HG03095 (cell line): ENCODE data around the gene VAT1.
"Not testable (repeated sequence)": the region's sequence is repeated elsewhere in the genome, so short reads cannot be mapped to it uniquely, and the experiment has no call there.

Experiments
- ATAC-seq: cut with Tn5 transposase; IDR thresholded peaks from one replicate; pipeline ENCODE4 v1.9.1; 2021; ENCODE audit warnings: moderate library complexity; ENCODE audit not compliant: unreplicated experiment

The VAT1 gene

DNA sequence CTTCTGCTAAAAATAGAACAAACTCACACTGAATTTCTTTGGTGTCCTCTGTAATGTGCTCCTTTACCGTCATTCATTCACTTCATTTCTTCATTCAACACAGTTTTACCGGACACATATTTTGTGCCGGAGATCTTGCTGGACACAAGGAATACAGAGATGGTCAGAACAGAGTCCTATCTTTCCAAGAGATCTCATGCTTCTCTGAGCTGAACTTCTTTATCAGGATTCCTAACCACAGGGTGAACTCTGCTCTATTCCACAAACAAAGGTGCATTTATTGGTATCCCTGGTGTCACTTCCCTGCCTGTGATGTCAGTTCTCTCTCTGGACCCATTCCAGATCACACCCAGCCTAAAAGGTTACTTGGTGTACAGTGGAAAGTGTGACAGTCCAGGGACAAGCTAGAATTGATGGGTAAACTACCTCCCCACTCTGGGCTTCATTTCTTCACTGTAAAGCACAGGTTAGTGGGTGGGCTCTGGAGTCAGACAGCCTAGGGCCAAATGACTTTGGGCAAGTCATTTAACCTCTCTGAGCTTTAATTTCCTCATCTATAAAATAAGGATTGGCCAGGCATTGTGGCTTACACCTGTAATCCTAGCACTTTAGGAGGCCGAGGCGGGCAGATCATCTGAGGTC lies 11.4 kb downstream of the VAT1 start:
- ATAC-seq, result no peak

DNA sequence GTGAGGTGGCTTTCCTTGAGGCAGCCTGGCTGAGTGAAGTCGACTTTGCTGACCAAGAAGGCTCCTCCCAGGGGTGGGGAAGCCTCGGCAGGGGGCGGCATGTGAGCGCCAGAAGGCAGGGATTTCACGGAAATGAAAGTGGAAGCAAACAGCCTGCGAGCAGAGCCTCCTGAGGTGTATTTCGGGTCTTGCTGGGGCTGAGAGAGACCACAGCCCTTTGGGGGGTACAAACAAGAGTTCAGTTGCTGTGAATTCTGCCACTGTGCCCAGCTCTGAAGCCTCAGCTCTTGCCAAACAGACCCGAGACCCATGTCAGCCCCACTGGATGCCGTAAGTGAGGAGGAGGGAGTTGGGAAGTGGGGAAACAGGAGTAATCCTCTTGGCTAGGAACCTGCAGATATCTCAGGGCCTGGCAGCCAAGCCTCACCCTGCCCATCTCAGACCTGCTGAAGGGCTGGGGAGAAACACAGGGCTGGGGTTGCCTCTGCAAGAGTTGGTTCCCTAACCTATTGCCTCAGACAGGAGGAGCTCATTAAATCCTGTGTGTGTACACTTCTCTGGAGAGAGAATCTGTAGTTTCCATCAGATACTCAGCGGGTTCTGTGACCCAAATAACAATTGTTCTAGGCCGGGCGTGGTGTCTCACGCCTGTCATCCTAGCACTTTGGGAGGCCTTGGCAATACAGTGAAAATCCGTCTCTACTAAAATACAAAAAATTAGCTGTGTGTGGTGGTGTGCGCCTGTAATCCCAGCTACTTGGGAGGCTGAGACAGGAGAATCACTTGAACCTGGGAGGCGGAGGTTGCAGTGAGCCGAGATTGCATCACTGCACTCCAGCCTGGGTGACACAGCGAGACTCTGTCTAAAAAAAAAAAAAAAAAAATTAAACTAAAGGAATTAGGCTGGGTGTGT lies 15.3 kb downstream of the VAT1 start, which contains the start of gene IFI35:
Gene IFI35, plus strand, starts transcription at position 146 of the 913 bp plus-strand sequence. Its CDS starts 164 bp downstream, at position 310.
- peak; percentile 82 for ATAC-seq

DNA sequence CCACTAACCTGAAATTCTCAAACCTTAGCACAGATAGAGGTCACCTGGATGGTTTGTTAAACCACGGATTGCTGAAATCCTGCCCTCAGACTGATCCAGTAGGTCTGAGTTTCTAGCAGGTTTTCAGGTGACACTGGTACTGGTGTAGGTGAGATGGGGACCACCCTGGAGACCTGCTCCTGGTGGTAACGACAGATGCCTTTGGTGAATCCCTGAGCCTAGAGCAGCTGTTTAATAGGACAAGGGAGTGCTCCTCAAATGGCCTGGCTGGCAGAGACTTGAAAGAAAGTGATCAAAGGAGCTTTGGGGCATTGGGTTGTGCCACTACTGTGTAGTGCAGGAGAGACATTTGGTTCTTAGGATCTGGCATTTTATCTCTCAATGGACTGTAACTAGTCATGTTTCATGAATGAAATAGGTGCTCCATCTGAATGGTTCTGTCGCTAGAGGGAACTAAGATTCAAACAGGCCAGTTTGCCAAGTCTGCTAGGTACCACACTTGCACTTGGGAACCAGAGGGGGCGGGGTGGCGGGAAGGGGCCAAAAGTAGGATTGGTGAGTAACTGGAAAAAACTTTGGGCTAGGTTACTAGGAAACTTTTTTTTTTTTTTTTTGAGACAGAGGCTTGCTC lies 18.5 kb downstream of the VAT1 start:
- no peak for ATAC-seq

DNA sequence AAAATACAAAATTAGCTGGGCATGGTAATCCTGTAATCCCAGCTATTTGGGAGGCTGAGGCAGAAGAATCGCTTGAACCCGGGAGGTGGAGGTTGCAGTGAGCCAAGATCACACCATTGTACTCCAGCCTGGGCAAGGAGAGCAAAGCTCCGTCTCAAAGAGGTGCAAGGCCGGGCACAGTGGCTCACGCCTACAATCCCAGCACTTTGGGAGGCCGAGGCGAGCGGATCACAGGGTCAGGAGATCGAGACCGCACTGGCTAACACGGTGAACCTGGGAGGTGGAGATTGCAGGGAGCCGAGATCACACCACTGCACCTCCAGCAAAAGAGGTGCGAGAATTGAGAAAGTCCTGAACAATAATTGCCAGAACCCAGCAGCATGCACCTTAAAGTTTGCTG lies 21.3 kb downstream of the VAT1 start:
- ATAC-seq, result not testable (repeated sequence)

DNA sequence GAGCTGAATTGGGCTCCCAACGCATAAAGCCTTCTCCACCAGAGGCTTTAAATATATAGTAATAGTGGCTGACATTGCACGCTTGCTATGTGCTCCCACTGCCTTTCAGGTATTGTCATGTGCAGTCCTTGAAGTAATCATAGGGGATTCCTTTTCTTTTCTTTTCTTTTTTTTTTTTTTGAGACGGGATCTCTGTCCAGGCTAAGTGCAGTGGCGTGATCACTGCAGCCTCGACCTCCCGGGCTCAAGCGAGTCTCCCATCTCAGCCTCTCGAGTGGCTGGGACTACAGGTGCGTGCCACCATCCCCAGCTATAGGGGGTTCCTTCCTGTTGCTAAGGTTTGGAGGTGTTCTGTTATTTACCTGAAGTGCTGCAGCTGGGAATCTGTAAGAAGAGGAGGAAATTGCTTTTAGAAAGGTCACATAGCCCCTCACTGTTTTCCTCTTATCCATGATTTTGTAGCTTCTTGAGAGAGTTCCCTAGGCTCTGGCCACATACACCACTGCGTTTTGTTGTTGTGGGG lies 23.1 kb downstream of the VAT1 start:
- ATAC-seq, result no peak

DNA sequence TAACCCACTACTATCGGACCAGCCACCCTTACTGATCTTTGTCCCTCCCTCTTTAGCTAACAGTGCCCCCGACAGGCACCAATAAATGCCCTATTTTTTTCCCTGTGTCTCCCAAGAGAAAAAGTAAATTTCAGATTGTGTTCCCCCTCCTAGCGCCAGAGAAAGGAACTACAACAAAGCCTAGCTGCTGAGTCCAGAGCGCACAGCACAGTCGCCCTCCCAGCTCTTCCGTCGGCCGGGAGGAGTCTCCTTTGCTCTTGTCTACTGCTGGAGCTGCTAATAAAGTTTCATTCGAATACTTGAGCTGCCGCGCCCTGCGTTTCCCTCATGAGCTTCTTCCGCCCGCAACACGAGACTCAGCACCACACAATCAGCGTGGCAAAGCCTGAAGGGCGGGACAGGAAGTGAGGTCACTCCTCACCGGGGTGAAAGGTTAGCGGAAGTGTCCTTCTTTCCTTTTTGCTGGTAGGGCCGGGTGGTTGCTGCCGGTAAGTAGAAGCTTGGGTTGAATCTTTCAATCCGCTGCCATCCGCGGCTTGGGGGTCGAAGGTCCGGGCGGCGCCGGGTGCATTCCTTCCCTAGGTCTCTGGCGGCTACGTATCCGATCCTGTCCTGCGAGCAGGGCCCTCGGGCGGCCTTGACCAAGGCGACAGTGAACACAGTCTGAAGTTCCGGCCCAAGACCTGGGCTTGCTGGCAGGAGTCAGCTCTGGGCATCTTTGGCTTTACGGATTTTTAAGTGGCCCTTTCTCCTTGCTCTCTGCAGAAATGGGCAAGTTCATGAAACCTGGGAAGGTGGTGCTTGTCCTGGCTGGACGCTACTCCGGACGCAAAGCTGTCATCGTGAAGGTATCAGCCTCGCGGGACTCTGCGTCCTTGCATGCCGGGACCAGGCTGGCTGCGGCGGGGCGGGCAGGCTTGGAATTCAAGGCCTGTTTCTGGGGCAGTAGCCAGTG lies 23.9 kb downstream of the VAT1 start, which contains the start of gene RPL27:
Gene RPL27, plus strand, starts transcription at position 436 of the 955 bp plus-strand sequence. Its CDS starts 332 bp downstream, at position 768.
- ATAC-seq, result peak; percentile 88

DNA sequence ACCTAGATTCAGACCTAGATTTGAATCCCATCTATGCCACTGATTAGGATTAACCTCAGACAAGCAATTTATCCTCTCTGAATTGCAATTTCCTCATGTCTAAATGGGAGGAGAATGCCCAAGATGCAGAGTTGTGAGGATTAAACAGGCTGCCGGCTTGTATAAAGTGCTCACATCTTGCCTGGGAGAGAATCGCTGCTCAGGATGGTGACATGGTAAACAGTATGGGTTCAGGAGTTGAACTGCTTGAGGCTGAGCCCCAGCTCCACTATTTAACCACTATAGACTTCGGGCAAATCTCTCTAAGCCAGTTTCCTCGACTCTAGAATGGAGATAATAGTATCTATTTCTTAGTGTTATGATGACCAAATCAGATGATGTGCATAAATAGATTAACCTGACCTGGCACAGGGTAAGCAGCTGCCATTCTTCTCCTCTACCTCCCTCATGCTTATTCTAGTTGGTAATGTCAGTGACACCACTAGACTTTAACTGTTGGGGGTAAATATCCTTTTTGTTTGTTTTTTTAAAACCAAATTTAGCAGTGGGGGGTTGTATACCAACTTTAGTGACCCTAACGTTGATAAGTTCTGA lies 24.7 kb downstream of the VAT1 start:
- no peak for ATAC-seq

DNA sequence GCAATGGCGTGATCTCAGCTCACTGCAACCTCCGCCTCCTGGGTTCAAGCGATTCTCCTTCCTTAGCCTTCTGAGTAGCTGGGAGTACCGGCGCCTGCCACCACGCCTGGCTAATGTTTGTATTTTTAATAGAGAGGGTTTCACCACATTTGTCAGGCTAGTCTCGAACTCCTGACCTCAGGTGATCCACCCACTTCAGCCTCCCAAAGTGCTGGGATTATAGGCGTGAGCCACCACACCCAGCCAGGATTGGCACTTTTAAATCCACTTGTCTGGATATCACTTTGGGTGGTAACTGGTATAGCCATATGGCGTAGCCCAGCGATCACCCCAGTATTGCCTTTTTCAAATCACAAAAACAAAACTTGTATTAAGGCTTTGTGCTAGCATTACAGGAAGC lies 28.3 kb downstream of the VAT1 start:
- not testable (repeated sequence) for ATAC-seq

DNA sequence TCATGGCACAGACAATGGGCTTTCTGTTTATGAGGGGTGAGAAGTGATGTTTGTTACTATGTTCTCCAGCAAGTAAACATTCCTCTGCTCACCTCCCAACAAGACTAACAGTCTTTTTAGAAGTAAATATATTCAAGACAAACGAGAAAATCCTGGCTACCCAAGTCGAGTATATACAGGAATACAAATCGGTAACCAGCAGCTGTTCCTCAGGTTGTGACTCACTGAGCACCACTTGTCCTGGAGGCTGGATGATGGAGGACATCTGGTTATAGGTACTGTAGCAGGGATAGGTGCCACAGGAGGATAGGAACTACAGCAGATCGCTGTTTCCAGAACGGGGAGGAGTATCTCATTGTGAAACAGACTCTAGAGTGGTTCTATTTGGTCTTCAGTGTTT lies 29.3 kb downstream of the VAT1 start:
- ATAC-seq, result no peak

DNA sequence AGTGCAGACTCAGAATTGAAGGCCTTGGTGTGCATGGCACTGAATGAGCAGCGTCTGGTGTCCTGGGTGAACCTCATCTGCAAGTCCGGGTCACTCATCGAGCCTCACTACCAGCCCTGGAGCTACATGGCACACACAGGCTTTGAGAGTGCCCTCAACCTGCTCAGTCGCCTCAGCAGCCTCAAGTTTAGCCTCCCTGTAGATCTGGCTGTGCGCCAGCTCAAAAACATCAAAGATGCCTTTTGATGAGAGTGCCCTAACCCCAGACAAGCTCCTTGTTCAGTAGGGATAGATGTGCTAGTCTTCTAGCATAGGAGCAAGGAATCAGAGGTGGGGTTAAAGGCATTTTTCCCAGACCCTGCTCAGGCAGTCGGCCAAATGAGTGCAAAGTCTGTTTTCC lies 30.7 kb downstream of the VAT1 start:
- no peak for ATAC-seq

DNA sequence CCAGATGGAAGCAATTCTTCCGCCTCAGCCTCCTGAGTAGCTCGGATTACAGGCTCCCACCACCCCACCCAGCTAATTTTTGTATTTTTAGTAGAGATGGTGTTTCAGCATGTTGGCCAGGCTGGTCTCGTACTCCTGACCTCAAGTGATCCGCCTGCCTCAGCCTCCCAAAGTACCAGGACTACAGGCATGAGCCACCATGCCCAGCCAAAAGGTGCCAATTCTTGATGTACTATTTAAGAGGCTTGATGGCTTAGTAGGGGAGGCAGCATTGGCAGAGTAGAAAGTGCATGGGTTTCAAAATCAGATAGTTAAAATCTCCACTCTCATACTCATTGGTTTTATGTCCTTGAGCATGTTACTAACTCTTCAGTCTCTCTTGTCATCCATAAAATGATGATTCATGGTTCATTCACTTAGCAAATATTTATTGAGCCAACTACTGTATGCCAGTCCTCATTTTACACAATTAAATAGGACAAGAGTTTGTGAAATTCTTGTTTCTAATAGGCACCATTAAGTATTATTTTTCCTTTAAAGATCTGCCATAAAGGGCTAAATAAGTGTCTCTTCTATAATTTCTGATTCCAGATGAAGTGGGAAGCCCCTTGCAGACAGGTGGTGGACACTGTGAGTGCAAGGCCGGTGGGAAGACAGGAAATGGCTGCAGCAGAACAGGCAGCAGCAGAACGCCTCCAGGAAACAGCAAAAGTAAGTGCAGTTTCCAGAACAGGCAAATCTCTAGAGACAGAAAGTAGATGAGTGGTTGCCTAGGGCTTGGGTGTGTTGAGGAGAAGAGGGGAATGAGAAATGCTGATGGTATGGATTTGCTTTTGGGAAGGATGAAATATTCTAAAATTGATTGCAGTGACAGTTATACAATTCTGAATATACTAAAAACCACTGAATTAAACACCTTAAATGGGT lies 32.2 kb downstream of the VAT1 start:
- ATAC-seq, result no peak

DNA sequence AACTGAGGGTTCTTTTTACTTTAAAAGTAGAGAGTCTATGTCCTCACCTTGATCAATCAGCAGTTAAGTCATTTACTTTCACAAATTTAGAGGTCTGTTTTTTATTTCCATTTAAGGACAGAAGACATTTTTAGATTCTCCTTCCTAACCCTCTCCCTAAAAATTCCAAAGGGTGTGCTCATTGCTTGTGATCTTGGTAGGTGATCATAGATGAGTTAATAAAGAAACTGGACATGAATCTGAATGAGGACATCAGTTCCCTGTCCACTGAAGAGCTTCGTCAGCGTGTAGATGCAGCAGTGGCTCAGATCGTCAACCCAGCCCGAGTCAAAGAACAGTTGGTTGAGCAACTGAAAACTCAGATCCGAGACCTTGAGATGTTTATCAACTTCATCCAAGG lies 33.0 kb downstream of the VAT1 start:
- no peak for ATAC-seq

DNA sequence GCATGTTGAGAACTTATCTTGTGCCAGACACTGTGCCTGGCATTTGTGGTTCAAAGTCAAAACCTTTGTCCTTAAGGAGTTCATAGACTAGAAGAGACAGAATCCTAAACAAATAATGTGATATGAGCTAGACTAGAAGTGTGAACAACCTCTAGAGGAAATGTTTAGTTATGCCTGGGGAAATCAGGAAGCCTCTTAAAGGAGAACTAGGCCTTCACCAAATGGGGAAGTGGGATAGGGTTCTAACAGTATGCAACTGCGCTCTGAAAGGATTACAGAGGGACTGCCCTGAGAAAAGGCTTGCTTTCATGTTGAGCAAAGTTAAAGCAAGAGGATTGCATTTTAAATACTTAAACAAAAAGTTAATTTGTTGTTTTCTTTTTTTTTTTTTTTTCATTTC lies 37.0 kb downstream of the VAT1 start:
- ATAC-seq, result no peak

DNA sequence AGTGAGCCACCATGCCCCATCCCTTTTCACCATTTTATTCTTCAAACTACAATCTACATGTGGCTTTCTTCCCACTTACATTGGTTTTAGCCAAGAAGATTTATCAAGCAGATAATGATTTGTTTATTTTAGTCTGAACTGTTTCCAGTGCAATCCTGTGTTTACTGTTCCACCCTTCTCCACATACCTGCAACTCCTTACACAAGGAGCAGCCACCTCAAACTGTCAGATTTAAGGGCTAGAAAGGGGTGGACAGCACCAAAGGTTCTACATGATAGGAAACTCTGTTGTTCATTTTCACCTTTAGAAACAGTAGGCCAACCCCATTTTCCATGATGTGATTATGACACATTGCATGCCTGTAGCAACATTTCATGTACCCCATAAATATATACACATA lies 39.9 kb downstream of the VAT1 start:
- no peak for ATAC-seq

DNA sequence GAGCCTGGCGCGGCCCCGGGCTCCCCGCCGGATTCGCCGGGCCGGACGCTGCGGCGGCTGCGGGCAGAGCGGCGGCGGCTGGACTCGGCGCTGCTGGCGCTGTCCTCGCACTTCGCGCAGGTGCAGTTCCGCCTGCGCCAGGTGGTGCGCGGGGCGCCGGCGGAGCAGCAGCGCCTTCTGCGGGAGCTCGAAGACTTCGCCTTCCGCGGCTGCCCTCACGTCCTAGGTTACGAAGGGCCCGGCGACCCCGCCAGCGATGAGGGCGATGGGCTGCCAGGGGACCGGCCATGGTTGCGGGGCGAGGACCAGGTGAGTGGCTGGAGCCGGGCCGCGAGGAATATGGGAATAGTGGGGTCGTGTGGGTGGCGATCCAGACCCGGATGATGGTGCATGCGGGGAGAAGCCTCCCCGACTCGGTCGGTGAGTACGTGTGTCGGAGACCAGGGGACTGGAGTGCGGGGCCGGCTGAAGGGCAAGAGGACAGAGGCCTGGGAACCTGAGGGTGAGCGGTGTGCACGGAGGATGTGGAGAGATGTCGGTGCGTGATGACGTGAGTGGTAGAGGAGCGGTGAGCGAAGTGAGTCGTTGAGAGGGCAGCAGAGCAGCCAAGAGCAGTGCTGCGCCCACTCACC lies 41.3 kb downstream of the VAT1 start:
- ATAC-seq, result peak; percentile 35

DNA sequence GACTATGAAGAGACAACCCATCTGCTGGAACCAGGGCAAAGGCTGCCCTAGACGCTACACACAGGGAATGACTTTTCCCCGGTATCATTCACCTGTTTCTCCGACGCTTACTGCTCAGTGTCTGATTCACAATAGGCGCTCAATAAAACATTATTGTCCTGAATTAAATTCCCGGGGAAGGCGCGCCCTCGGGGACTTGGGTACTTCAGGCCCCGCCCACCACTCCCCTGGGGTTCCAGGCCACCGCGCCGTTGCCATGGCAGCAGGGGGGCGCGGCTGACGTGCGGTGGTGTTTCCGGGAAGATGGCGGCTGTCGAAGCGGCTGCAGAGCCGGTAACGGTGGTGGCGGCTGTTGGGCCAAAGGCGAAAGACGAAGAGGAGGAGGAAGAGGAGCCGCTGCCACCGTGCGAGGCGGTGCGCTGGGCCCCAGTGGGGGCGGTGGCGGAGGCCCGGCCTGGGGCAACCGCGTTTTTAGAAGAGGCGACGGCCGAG lies 41.9 kb downstream of the VAT1 start, which contains the start of gene RUNDC1:
Gene RUNDC1, plus strand, starts transcription at position 292 of the 492 bp plus-strand sequence. Its CDS starts 12 bp downstream, at position 304.
- peak; percentile 60 for ATAC-seq

DNA sequence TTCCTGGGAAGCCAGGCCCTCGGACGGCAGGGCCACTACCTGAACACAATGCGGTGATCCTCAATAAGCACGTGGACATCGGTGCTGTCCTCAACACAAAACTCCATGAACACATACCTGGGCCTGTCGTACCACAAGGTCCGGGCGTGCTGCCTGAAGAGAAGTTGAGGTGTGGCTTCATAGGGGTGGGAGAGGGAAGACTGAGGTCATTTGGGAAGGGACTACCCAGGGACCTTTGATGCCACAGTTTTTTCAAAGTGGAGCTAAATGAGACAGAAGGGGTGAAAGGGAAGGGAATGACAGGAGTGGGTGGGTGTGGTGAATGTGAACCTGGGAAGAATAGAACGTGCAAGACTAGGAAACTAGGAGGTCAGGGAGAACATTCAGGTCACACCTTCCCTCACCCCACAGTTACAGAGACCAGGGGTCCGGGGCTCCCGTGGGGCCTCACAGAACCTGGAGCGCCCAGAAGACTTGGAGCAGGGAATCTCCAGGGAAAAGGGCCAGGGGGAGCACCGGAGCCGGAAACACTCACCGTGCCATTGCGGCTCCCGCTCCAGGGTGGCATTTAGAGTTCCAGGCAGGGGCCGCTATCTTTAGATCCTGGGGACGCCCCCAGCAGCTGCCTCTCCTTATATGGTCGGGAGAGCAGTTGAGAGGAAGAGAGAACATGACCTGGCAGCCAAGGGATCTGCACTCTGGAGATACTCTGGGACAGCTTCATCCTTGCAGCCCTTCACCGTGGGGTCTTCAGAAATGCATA lies 42.5 kb downstream of the VAT1 start, which contains the start of gene PTGES3L:
Gene PTGES3L, minus strand, starts transcription at position 570 of the 763 bp plus-strand sequence. Its CDS starts 27 bp downstream, at position 543.
- ATAC-seq, result no peak
